ENCODE results near the gene PBRM1. TPM values are rescaled to one million over a fixed set of nuclear protein-coding genes. Genes with fewer than 3 reads are reported as not detected.

Gene PBRM1
- total RNA-seq, 1 donor from 2014 or later = 88.6 TPM

DNA sequence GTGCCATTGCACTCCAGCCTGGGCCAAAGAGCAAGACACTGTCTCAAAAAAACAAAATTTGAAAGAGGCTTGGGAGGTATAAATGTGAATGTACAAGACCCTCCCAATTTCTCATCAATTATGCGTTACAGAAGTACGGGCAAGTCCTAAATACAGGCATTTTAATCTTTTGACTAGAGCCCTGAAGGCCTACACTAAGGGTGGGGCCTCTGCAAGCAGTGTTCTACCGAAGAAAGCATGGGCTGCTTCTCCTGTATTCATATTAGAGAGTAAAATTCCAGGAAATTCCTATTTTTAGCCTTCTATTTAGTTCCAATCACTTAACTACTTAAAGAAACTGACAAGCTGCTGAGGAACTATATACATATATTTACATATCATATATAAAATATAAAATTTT, 25.7 kb downstream of the PBRM1 start:
- Mint-ChIP-seq H3K4me3 (no peak overlapping the region), H3K4me1 (ENCODE audit: unreplicated experiment) (no peaks in the 10 kb centered on the region), H3K27ac (no peak overlapping the region)

DNA sequence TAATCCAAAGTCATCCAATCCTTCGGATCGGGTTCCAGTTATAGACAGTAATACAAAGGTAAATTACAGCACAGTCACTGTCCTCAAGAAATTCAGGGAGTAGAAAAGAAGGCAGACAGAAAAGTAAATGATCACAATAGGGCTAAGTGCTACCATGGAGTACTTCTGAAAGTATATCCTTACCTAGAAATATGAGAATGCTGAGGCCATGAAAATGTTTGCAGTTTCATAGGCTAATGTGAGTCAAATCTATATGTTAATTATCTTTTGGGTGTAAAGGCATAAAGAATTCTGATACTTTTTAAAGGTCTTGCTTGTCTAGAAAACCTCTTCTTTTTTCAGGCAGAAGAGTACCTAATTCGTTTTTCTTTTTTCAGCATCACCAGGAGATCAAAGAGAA, 29.8 kb downstream of the PBRM1 start:
- TF ChIP-seq, protein P1, sequence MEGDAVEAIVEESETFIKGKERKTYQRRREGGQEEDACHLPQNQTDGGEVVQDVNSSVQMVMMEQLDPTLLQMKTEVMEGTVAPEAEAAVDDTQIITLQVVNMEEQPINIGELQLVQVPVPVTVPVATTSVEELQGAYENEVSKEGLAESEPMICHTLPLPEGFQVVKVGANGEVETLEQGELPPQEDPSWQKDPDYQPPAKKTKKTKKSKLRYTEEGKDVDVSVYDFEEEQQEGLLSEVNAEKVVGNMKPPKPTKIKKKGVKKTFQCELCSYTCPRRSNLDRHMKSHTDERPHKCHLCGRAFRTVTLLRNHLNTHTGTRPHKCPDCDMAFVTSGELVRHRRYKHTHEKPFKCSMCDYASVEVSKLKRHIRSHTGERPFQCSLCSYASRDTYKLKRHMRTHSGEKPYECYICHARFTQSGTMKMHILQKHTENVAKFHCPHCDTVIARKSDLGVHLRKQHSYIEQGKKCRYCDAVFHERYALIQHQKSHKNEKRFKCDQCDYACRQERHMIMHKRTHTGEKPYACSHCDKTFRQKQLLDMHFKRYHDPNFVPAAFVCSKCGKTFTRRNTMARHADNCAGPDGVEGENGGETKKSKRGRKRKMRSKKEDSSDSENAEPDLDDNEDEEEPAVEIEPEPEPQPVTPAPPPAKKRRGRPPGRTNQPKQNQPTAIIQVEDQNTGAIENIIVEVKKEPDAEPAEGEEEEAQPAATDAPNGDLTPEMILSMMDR (conservative IDR thresholded peaks at IDR 0.05) = no peak

More for the DNA sequence above, 25.7 kb downstream of the PBRM1 start:
- no peak for DNase-seq (ENCODE audit: extremely low spot score, unreplicated experiment)
- TF ChIP-seq, protein P1 (conservative IDR thresholded peaks at IDR 0.05) = no peak
- Mint-ChIP-seq H3K27me3 (no peaks in the 10 kb centered on the region), H3K36me3 (peaks cover 28% of the 10 kb centered on the region), H3K9me3 (no peaks in the 10 kb centered on the region)

GRCh38 chr3:52651592-52651991, 34.1 kb downstream of the PBRM1 start:
- Mint-ChIP-seq H3K4me1 (ENCODE audit: unreplicated experiment) (no peaks in the 10 kb centered on the region), H3K27me3 (no peaks in the 10 kb centered on the region), H3K36me3 (peaks cover 35% of the 10 kb centered on the region), H3K27ac (no peak overlapping the region), H3K4me3 (no peak overlapping the region), H3K9me3 (no peaks in the 10 kb centered on the region)
- DNase-seq (ENCODE audit: extremely low spot score, unreplicated experiment) = no peak
- TF ChIP-seq, protein P1 (conservative IDR thresholded peaks at IDR 0.05) = no peak

More for the DNA sequence above, 29.8 kb downstream of the PBRM1 start:
- no peaks in the 10 kb centered on the region for H3K4me1 Mint-ChIP-seq (ENCODE audit: unreplicated experiment)
- no peak overlapping the region for H3K27ac Mint-ChIP-seq
- H3K36me3 Mint-ChIP-seq = peaks cover 15% of the 10 kb centered on the region
- no peak for DNase-seq (ENCODE audit: extremely low spot score, unreplicated experiment)
- no peak overlapping the region for H3K4me3 Mint-ChIP-seq
- no peaks in the 10 kb centered on the region for H3K27me3 Mint-ChIP-seq
- H3K9me3 Mint-ChIP-seq = no peaks in the 10 kb centered on the region

DNA sequence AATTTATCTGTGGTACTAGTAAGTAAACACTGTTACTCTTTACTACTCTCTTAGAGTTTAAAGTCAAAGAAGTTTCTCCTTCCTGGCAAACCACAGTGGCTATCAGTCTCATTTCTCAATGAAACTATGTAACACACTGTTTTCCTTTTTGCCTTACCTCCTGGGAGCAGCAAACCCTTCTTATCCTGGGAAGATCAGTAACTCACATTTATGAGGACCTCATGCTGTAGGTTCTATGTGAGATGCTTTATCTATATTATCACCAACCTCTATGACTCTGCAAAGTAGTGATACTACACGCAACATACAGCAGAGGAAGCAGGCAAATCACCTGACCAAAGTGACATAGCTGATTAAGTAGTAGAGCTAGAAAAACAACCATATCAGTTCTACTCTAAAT, 35.3 kb downstream of the PBRM1 start:
- no peaks in the 10 kb centered on the region for H3K4me1 Mint-ChIP-seq (ENCODE audit: unreplicated experiment)
- H3K27me3 Mint-ChIP-seq = no peaks in the 10 kb centered on the region
- no peak overlapping the region for H3K4me3 Mint-ChIP-seq
- TF ChIP-seq, protein P1 (conservative IDR thresholded peaks at IDR 0.05) = no peak
- peaks cover 33% of the 10 kb centered on the region for H3K36me3 Mint-ChIP-seq
- DNase-seq (ENCODE audit: extremely low spot score, unreplicated experiment) = no peak
- H3K9me3 Mint-ChIP-seq = no peaks in the 10 kb centered on the region
- H3K27ac Mint-ChIP-seq = no peak overlapping the region

- H3K36me3 Mint-ChIP-seq = peaks cover 41% of the 10 kb centered on the region
- DNase-seq (ENCODE audit: extremely low spot score, unreplicated experiment) = no peak
- H3K27ac Mint-ChIP-seq = no peak overlapping the region
- TF ChIP-seq, protein P1 (conservative IDR thresholded peaks at IDR 0.05) = no peak
- no peak overlapping the region for H3K4me3 Mint-ChIP-seq
- no peaks in the 10 kb centered on the region for H3K9me3 Mint-ChIP-seq
- H3K4me1 Mint-ChIP-seq (ENCODE audit: unreplicated experiment) = no peaks in the 10 kb centered on the region
- H3K27me3 Mint-ChIP-seq = no peaks in the 10 kb centered on the region
These were observed 36.1 kb downstream of the PBRM1 start for GRCh38 chr3:52649461-52650210.
